Adipocyte (in vitro differentiated cells): ENCODE measurements around the gene PHACTR3.

Experiments
- DNase-seq: peaks from one replicate; pipeline ENCODE4 v3.0.0-alpha.2; 2015; ENCODE audit warnings: low read depth
- H3K27me3 ChIP-seq: replicated peaks from 2 replicates; pipeline ENCODE4 v1.7.0; 2013; ENCODE audit warnings: mild to moderate bottlenecking, low read length, moderate library complexity; ENCODE audit not compliant: control insufficient read depth, insufficient read depth
- H3K36me3 ChIP-seq: 2 replicates; pipeline ENCODE4 v1.7.0; 2013; ENCODE audit warnings: low read length, mild to moderate bottlenecking, moderate library complexity; ENCODE audit not compliant: control insufficient read depth, insufficient read depth, severe bottlenecking
- H3K4me1 ChIP-seq: 2 replicates; pipeline ENCODE4 v1.7.0; 2013; ENCODE audit warnings: mild to moderate bottlenecking, low read length, moderate library complexity; ENCODE audit not compliant: control insufficient read depth, insufficient read depth
- H3K4me3 ChIP-seq: 2 replicates; pipeline ENCODE4 v1.7.0; 2013; ENCODE audit warnings: mild to moderate bottlenecking, low read length, moderate library complexity
- H3K9ac ChIP-seq: 2 replicates; pipeline ENCODE4 v1.7.0; 2013; ENCODE audit warnings: mild to moderate bottlenecking, low read length, moderate library complexity
- H3K9me3 ChIP-seq: 2 replicates; pipeline ENCODE4 v1.7.0; 2013; ENCODE audit warnings: mild to moderate bottlenecking, low read length, moderate library complexity; ENCODE audit not compliant: control insufficient read depth

The PHACTR3 gene

DNA sequence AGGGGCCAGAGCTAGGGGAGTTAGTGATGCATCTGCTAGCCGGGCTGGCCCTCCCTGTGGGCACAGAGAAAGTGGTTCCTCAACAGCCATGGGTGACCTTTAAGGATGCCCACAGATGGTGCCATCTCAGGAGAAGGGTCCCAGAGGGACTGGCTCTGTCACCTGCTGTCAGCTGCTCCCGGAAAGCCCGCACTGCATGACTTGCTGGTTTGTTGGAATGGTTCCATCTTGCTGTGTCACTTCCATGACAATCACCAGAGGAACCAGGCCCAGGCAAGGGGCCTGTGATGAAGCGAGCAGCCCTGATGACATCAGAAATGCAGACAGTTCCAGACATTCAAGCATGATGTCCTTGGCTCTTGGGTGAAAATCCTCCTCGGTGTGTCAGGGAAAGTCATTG, 125.2 kb downstream of the PHACTR3 start:
- Histone ChIP-seq H3K9me3 (no peaks in the 10 kb centered on the region), H3K4me3 (no peak overlapping the region), H3K36me3 (no peaks in the 10 kb centered on the region), H3K9ac (no peak overlapping the region), H3K4me1 (no peaks in the 10 kb centered on the region), H3K27me3 (no peaks in the 10 kb centered on the region)
- no peak for DNase-seq

DNA sequence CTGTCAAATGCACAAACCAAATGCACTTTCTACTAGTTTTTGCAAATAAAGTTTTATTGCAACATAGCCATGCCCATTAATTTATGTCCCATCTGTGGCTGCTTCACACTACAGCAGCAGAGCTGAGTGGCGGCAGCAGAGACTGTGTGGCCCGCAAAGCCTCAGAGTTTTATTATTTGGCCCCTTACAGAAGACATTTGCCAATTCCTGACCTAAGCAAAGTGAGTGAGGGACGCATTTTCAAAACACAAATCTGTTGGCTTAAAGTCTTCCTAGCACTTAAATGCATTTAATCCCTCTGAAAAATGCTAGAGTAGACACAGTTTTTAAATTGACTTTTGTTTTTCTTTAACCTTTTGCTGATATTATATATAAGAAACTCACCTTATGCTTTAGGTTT, 126.4 kb downstream of the PHACTR3 start:
- H3K9me3 ChIP-seq = no peaks in the 10 kb centered on the region
- no peaks in the 10 kb centered on the region for H3K4me1 ChIP-seq
- H3K27me3 ChIP-seq = peaks cover 10% of the 10 kb centered on the region
- H3K9ac ChIP-seq = no peak overlapping the region
- H3K4me3 ChIP-seq = no peak overlapping the region
- DNase-seq = no peak
- no peaks in the 10 kb centered on the region for H3K36me3 ChIP-seq

DNA sequence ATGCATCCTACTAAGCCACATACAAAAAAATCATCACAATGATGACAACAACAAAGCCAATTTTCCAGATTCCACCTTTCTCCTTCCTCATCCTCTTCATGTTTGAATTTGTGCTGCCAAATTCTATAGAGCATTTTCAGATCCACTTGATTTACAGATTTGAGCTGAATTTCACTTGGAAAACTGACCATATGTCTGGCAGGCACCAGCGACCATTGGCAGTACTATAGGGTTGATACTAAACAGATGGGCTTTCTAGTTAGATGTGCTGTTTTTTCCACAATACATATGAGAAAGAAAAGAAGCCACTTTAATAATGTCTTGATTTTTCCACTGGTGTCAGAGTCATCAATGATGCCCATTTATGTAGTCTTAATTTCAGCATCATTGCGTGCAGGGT, 127.0 kb downstream of the PHACTR3 start:
- H3K9ac ChIP-seq = no peak overlapping the region
- no peak overlapping the region for H3K4me3 ChIP-seq
- no peaks in the 10 kb centered on the region for H3K4me1 ChIP-seq
- no peak for DNase-seq
- H3K9me3 ChIP-seq = no peaks in the 10 kb centered on the region
- no peaks in the 10 kb centered on the region for H3K36me3 ChIP-seq
- H3K27me3 ChIP-seq = peaks cover 13% of the 10 kb centered on the region

GRCh38 chr20:59733351-59733750, 129.0 kb downstream of the PHACTR3 start:
- Histone ChIP-seq H3K4me3 (no peak overlapping the region), H3K9me3 (no peaks in the 10 kb centered on the region), H3K36me3 (no peaks in the 10 kb centered on the region), H3K4me1 (no peaks in the 10 kb centered on the region), H3K27me3 (peaks cover 32% of the 10 kb centered on the region), H3K9ac (no peak overlapping the region)
- DNase-seq = no peak

GRCh38 chr20:59735486-59735885, 131.1 kb downstream of the PHACTR3 start:
- H3K9me3 ChIP-seq = no peaks in the 10 kb centered on the region
- no peak overlapping the region for H3K4me3 ChIP-seq
- H3K27me3 ChIP-seq = peaks cover 40% of the 10 kb centered on the region
- no peak overlapping the region for H3K9ac ChIP-seq
- DNase-seq = no peak
- no peaks in the 10 kb centered on the region for H3K4me1 ChIP-seq
- H3K36me3 ChIP-seq = no peaks in the 10 kb centered on the region

DNA sequence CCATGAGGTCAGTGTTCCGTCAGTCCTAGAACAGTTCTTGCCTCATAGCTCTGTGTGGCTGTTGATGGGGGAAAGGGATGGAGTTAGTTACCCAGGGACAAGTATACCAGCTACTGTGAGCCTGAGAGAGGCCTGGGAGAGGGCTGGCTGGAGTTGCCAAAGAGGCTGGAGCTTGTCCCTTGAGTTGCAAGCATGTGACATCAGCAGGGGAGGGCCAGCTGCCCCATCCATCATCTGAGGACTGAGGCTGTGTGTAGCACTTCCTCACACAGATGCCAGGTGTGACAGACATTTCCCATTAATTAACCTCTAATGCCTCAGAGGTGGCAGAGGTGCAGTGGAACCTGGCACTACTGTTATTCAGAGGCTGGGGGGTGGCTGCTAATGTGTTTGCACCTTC, 131.6 kb downstream of the PHACTR3 start:
- H3K9ac ChIP-seq = no peak overlapping the region
- H3K36me3 ChIP-seq = no peaks in the 10 kb centered on the region
- H3K4me1 ChIP-seq = no peaks in the 10 kb centered on the region
- H3K4me3 ChIP-seq = no peak overlapping the region
- H3K9me3 ChIP-seq = no peaks in the 10 kb centered on the region
- no peak for DNase-seq
- peaks cover 40% of the 10 kb centered on the region for H3K27me3 ChIP-seq

DNA sequence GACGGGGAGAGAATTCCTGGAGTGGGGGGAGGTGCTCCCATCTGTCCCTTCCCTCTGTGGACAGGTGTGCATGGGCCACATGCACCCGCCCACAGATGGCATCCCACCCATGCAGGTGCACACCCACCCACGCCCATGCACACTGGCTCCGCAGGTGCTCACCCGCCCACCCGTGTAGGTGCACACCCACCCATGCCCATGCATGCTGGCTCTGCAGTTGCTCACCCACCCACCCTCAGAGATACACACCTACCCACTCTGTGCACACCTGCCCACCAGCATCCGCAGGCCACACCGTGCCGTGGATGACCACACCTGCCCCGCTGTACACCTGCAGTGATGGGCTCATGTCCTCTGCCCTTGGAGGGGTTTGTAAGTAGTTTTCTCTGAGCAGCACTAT, 132.0 kb downstream of the PHACTR3 start:
- Histone ChIP-seq H3K9ac (no peak overlapping the region), H3K27me3 (peaks cover 43% of the 10 kb centered on the region), H3K4me1 (no peaks in the 10 kb centered on the region), H3K4me3 (no peak overlapping the region), H3K36me3 (no peaks in the 10 kb centered on the region), H3K9me3 (no peaks in the 10 kb centered on the region)
- no peak for DNase-seq

DNA sequence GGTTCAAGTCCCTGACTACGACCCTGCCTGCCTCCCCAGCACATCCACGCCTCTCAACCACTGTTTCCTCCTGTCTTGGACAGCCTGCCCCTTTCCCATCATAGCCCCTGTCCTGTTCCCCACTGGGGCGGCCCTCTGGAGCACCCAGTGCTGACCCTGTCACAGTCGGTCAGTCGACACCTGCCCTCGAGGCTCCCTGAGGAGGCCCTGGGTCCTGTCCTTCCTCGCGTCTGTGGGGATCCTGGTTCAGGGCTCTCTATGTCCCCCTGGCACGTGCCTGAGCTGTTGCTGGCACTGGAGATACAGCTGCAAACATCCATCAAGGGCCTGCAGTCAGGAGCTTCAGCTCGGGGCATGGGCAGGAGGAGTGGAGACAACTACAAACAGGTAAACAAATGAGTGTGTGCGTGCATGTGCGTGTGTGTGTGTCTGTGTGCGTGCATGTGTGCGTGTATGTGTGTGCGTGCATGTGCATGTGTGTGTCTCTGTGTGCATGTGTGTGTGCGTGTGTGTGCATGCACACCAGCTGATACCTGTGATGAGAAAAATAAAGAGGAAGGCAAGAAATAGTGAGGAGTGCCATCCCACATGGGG, 132.8 kb downstream of the PHACTR3 start:
- Histone ChIP-seq H3K9me3 (no peaks in the 10 kb centered on the region), H3K36me3 (no peaks in the 10 kb centered on the region), H3K4me3 (no peak overlapping the region), H3K4me1 (no peaks in the 10 kb centered on the region), H3K27me3 (peaks cover 47% of the 10 kb centered on the region), H3K9ac (no peak overlapping the region)
- no peak for DNase-seq

GRCh38 chr20:59737816-59738215, 133.5 kb downstream of the PHACTR3 start:
- Histone ChIP-seq H3K4me3 (no peak overlapping the region), H3K9me3 (no peaks in the 10 kb centered on the region), H3K9ac (no peak overlapping the region), H3K36me3 (no peaks in the 10 kb centered on the region), H3K4me1 (no peaks in the 10 kb centered on the region), H3K27me3 (peaks cover 51% of the 10 kb centered on the region)
- no peak for DNase-seq

GRCh38 chr20:59738851-59739250, 134.5 kb downstream of the PHACTR3 start:
- H3K9ac ChIP-seq = no peak overlapping the region
- no peaks in the 10 kb centered on the region for H3K9me3 ChIP-seq
- H3K27me3 ChIP-seq = peaks cover 51% of the 10 kb centered on the region
- no peaks in the 10 kb centered on the region for H3K36me3 ChIP-seq
- no peak overlapping the region for H3K4me3 ChIP-seq
- DNase-seq = no peak
- H3K4me1 ChIP-seq = no peaks in the 10 kb centered on the region

DNA sequence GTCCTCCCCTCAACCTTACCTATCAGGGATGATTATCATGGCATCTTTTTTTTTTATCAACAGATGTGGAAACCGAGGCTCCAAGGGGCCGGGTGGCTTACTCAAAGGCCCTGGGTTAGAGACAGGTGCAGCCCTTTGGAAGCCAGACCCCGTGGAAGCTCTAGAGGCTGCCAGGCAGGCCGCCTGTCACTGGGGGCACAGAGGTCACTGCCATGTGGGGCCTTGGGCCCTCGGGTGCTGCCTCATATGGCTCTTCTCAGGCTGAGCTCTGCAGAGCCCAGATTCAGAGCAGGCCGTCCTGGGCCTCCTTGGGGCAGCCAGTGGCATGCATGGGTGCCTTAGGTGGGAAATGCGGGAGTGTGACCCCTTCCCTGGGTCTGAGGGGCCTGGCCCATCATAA, 136.3 kb downstream of the PHACTR3 start:
- H3K9ac ChIP-seq = no peak overlapping the region
- DNase-seq = no peak
- no peak overlapping the region for H3K4me3 ChIP-seq
- H3K27me3 ChIP-seq = peaks cover 42% of the 10 kb centered on the region
- H3K4me1 ChIP-seq = no peaks in the 10 kb centered on the region
- no peaks in the 10 kb centered on the region for H3K9me3 ChIP-seq
- H3K36me3 ChIP-seq = no peaks in the 10 kb centered on the region

DNA sequence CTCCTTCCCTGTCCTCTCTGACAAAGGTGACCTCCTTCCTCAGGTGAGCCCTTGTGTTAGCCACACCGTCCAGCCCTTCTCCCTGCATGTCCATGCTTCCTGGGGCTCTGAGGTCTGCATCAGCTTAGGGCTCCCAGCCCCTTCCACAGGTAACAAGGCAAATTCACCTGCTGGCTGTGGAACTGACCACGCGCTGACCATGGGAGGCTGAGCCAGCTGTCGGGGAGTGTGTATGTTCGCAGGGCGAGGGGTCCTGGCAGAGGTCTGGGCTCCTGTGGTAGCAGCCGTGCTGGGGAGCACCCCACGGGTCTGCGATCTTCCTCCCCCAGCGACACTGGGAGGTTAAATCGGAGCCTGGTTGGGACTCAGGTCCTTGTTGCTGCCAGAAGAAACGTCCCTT, 136.7 kb downstream of the PHACTR3 start:
- H3K4me1 ChIP-seq = no peaks in the 10 kb centered on the region
- no peak for DNase-seq
- no peak overlapping the region for H3K9ac ChIP-seq
- H3K27me3 ChIP-seq = peaks cover 38% of the 10 kb centered on the region
- H3K4me3 ChIP-seq = no peak overlapping the region
- no peaks in the 10 kb centered on the region for H3K36me3 ChIP-seq
- no peaks in the 10 kb centered on the region for H3K9me3 ChIP-seq
